Stimulated activated CD4-positive, alpha-beta T cell treated with anti-CD3 and anti-CD28 coated beads, Interleukin-2, amount 100 ng/mL, for 4 hours (primary cell): Measurements from ENCODE around the gene FLYWCH1.
"Not testable (repeated sequence)": the region's sequence is repeated elsewhere in the genome, so short reads cannot be mapped to it uniquely, and the experiment has no call there.

Source experiments
- DNase-seq: peaks from one replicate; pipeline ENCODE4 v3.0.0-alpha.2; 2020; ENCODE audit warnings: low read depth

The FLYWCH1 gene

GRCh38 chr16:2925951-2926649 is 14.4 kb downstream of the FLYWCH1 start:
- DNase-seq: no peak

- DNase-seq: no peak
Measured at GRCh38 chr16:2926650-2926999, 14.9 kb downstream of the FLYWCH1 start.

- DNase-seq: peak; percentile 80
Measured at GRCh38 chr16:2927010-2927646, 15.4 kb downstream of the FLYWCH1 start.

- DNase-seq: not testable (repeated sequence)
Measured at GRCh38 chr16:2928151-2928550, 16.4 kb downstream of the FLYWCH1 start.

- no peak for DNase-seq
Measured at GRCh38 chr16:2928796-2929195, 17.1 kb downstream of the FLYWCH1 start.

GRCh38 chr16:2929693-2930092 is 18.0 kb downstream of the FLYWCH1 start:
- no peak for DNase-seq

GRCh38 chr16:2930236-2930635 is 18.5 kb downstream of the FLYWCH1 start:
- DNase-seq: no peak

GRCh38 chr16:2931231-2931914 is 19.6 kb downstream of the FLYWCH1 start:
- DNase-seq: not testable (repeated sequence)

GRCh38 chr16:2933136-2933535 is 21.4 kb downstream of the FLYWCH1 start:
- DNase-seq: no peak

GRCh38 chr16:2933701-2934100 is 22.0 kb downstream of the FLYWCH1 start:
- no peak for DNase-seq

- no peak for DNase-seq
Measured at GRCh38 chr16:2934450-2934849, 22.7 kb downstream of the FLYWCH1 start.

GRCh38 chr16:2936436-2937011 is 24.8 kb downstream of the FLYWCH1 start:
- no peak for DNase-seq

GRCh38 chr16:2937170-2937569 is 25.4 kb downstream of the FLYWCH1 start:
- DNase-seq: no peak

GRCh38 chr16:2938206-2938605 is 26.5 kb downstream of the FLYWCH1 start:
- no peak for DNase-seq

GRCh38 chr16:2939968-2940367 is 28.2 kb downstream of the FLYWCH1 start:
- no peak for DNase-seq

GRCh38 chr16:2942045-2942444 is 30.3 kb downstream of the FLYWCH1 start:
- no peak for DNase-seq

GRCh38 chr16:2943716-2944115 is 32.0 kb downstream of the FLYWCH1 start:
- DNase-seq: not testable (repeated sequence)

- no peak for DNase-seq
Measured at GRCh38 chr16:2946649-2947048, 34.9 kb downstream of the FLYWCH1 start.

GRCh38 chr16:2948807-2949704 is 37.3 kb downstream of the FLYWCH1 start:
- no peak for DNase-seq

GRCh38 chr16:2949705-2950352 is 38.1 kb downstream of the FLYWCH1 start:
- DNase-seq: no peak

- no peak for DNase-seq
Measured at GRCh38 chr16:2950353-2950724, 38.6 kb downstream of the FLYWCH1 start.
